Measurements from ENCODE around the gene ZMYND12. TPM values are rescaled to one million over a fixed set of nuclear protein-coding genes. Genes with fewer than 3 reads are reported as not detected.

The ZMYND12 gene
- polyA plus RNA-seq, 1 donor from 2014 or later = 0.21 TPM

DNA sequence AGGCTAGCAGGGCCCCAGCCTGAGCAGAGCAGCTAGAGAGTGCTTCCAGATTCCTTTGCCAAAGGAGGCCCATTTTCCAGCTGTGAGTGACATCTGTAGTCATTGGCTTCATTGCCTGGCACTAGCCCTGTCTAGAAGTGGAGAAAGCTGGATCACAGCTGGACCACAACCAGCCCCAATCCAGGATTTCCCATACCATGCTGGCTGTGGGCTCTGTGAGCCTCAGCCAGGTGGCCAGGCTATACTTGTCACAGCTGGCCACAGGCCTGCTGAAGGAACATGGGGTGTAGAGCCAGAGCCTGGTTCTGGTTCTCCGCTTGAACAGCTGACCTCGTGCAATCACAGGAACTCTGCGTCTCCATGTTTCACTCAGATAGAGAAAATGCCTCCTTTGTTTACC is 38.7 kb downstream of the ZMYND12 start:
- H3K9me3 ChIP-seq (ENCODE audit: low read length) = no peaks in the 10 kb centered on the region
- no peaks in the 10 kb centered on the region for H3K79me2 ChIP-seq (replicated peaks; ENCODE audit: insufficient read depth, low read length)
- H3K4me2 ChIP-seq (ENCODE audit: low read length) = no peak overlapping the region

DNA sequence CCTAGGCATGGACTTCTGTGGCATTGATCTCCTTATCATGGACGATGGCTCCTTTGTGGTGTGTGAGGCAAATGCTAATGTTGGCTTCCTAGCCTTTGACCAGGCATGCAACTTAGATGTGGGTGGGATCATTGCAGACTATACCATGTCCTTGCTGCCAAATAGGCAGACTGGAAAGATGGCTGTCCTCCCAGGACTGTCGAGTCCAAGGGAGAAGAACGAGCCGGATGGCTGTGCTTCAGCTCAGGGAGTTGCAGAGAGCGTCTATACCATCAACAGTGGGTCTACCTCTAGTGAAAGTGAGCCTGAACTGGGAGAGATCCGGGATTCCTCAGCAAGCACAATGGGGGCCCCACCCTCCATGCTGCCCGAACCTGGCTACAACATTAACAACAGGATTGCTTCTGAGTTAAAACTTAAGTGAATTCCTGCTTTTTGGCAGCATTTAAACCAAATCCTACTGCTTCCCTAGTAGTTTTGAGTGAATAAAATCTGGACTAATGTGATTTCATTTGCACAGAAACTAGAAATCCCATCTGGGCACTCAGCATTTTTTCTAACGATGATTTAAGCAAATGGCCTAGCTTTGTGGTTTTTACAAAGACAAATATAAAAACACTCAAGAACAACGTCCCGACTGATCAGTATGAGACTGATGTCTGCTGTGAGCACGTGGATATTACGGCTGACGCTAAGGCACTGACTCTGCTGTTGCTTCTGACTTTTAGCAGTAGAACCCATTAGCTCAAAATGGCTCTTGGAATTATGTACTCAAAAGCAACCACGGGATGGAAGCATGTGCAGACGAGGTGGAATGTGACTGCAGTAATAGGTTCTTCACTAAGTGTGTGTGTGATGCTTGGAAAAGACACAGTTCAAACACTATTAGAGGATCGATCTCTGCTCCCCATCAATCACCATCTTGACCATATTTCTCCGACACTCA is 41.0 kb downstream of the ZMYND12 start:
- Histone ChIP-seq H3F3A (ENCODE audit: insufficient read depth, low read length, poor library complexity, severe bottlenecking) (peaks cover 6% of the 10 kb centered on the region), H3K4me3 (ENCODE audit: low read length) (no peak overlapping the region), H2AFZ (ENCODE audit: low read depth, low read length) (no peak overlapping the region), H3K79me2 (replicated peaks; ENCODE audit: insufficient read depth, low read length) (no peaks in the 10 kb centered on the region), H3K9me3 (ENCODE audit: low read length) (no peaks in the 10 kb centered on the region), H3K27me3 (ENCODE audit: insufficient read depth, low read depth, low read length) (no peaks in the 10 kb centered on the region), H3K9ac (ENCODE audit: low read length) (no peak overlapping the region), H3K4me2 (ENCODE audit: low read length) (no peak overlapping the region), H3K27ac (ENCODE audit: low read length) (peak overlapping the region; percentile 95), H3K36me3 (ENCODE audit: insufficient read depth, low read length) (peaks cover 17% of the 10 kb centered on the region), H3K9me2 (ENCODE audit: insufficient read depth, low read length) (no peaks in the 10 kb centered on the region), H4K20me1 (ENCODE audit: insufficient read depth) (no peaks in the 10 kb centered on the region)
- no peak for TF ChIP-seq SMC3 (conservative IDR thresholded peaks at IDR 0.05; ENCODE audit: poor library complexity)
- no peak for TF ChIP-seq MXI1 (conservative IDR thresholded peaks at IDR 0.05; ENCODE audit: poor library complexity, severe bottlenecking)
- TF ChIP-seq, protein P1, sequence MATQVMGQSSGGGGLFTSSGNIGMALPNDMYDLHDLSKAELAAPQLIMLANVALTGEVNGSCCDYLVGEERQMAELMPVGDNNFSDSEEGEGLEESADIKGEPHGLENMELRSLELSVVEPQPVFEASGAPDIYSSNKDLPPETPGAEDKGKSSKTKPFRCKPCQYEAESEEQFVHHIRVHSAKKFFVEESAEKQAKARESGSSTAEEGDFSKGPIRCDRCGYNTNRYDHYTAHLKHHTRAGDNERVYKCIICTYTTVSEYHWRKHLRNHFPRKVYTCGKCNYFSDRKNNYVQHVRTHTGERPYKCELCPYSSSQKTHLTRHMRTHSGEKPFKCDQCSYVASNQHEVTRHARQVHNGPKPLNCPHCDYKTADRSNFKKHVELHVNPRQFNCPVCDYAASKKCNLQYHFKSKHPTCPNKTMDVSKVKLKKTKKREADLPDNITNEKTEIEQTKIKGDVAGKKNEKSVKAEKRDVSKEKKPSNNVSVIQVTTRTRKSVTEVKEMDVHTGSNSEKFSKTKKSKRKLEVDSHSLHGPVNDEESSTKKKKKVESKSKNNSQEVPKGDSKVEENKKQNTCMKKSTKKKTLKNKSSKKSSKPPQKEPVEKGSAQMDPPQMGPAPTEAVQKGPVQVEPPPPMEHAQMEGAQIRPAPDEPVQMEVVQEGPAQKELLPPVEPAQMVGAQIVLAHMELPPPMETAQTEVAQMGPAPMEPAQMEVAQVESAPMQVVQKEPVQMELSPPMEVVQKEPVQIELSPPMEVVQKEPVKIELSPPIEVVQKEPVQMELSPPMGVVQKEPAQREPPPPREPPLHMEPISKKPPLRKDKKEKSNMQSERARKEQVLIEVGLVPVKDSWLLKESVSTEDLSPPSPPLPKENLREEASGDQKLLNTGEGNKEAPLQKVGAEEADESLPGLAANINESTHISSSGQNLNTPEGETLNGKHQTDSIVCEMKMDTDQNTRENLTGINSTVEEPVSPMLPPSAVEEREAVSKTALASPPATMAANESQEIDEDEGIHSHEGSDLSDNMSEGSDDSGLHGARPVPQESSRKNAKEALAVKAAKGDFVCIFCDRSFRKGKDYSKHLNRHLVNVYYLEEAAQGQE (IDR thresholded peaks at IDR 0.05; ENCODE audit: borderline replicate concordance) = no peak
- TF ChIP-seq TAF1 (IDR thresholded peaks at IDR 0.05; ENCODE audit: low read depth) = no peak
- TF ChIP-seq EP300 (conservative IDR thresholded peaks at IDR 0.05; ENCODE audit: poor library complexity, severe bottlenecking) = no peak
- TF ChIP-seq, protein P2, sequence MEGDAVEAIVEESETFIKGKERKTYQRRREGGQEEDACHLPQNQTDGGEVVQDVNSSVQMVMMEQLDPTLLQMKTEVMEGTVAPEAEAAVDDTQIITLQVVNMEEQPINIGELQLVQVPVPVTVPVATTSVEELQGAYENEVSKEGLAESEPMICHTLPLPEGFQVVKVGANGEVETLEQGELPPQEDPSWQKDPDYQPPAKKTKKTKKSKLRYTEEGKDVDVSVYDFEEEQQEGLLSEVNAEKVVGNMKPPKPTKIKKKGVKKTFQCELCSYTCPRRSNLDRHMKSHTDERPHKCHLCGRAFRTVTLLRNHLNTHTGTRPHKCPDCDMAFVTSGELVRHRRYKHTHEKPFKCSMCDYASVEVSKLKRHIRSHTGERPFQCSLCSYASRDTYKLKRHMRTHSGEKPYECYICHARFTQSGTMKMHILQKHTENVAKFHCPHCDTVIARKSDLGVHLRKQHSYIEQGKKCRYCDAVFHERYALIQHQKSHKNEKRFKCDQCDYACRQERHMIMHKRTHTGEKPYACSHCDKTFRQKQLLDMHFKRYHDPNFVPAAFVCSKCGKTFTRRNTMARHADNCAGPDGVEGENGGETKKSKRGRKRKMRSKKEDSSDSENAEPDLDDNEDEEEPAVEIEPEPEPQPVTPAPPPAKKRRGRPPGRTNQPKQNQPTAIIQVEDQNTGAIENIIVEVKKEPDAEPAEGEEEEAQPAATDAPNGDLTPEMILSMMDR (IDR thresholded peaks at IDR 0.05; ENCODE audit: poor library complexity, severe bottlenecking) = no peak
- no peak for TF ChIP-seq RAD21 (conservative IDR thresholded peaks at IDR 0.05)
- no peak for TF ChIP-seq EZH2 (IDR thresholded peaks at IDR 0.05; ENCODE audit: borderline replicate concordance, insufficient read depth, low read length, poor library complexity, severe bottlenecking)

More for the DNA sequence above, 38.7 kb downstream of the ZMYND12 start:
- Histone ChIP-seq H3K9me2 (ENCODE audit: insufficient read depth, low read length) (no peaks in the 10 kb centered on the region), H3K27ac (ENCODE audit: low read length) (peak overlapping the region; percentile 95), H3K27me3 (ENCODE audit: insufficient read depth, low read depth, low read length) (no peaks in the 10 kb centered on the region), H4K20me1 (ENCODE audit: insufficient read depth) (no peaks in the 10 kb centered on the region), H3K36me3 (ENCODE audit: insufficient read depth, low read length) (peaks cover 12% of the 10 kb centered on the region), H3K9ac (ENCODE audit: low read length) (no peak overlapping the region), H3F3A (ENCODE audit: insufficient read depth, low read length, poor library complexity, severe bottlenecking) (peaks cover 18% of the 10 kb centered on the region), H3K4me3 (ENCODE audit: low read length) (no peak overlapping the region), H2AFZ (ENCODE audit: low read depth, low read length) (no peak overlapping the region)
- TF ChIP-seq EP300 (conservative IDR thresholded peaks at IDR 0.05; ENCODE audit: poor library complexity, severe bottlenecking) = no peak
- no peak for TF ChIP-seq POLR2AphosphoS5 (IDR thresholded peaks at IDR 0.05)
- no peak for TF ChIP-seq TAF1 (IDR thresholded peaks at IDR 0.05; ENCODE audit: low read depth)
- no peak for TF ChIP-seq SMC3 (conservative IDR thresholded peaks at IDR 0.05; ENCODE audit: poor library complexity)
- TF ChIP-seq RAD21 (conservative IDR thresholded peaks at IDR 0.05) = no peak
- TF ChIP-seq, protein P2 (IDR thresholded peaks at IDR 0.05; ENCODE audit: poor library complexity, severe bottlenecking) = no peak
- TF ChIP-seq, protein P1 (IDR thresholded peaks at IDR 0.05; ENCODE audit: borderline replicate concordance) = no peak
- TF ChIP-seq EZH2 (IDR thresholded peaks at IDR 0.05; ENCODE audit: borderline replicate concordance, insufficient read depth, low read length, poor library complexity, severe bottlenecking) = no peak
- no peak for TF ChIP-seq MXI1 (conservative IDR thresholded peaks at IDR 0.05; ENCODE audit: poor library complexity, severe bottlenecking)
